ENCODE results near the gene ACCS. TPM values are rescaled to one million over a fixed set of nuclear protein-coding genes. Genes with fewer than 3 reads are reported as not detected.

The ACCS gene
- total and polyA plus RNA-seq, 2 donors, result 6.5 to 27.2 TPM

- H3K4me3 ChIP-seq (ENCODE audit: low read length in 2 of 2), result peak within 1 kb of the TSS; percentile 58 to 93
- H3K36me3 ChIP-seq (ENCODE audit: control insufficient read depth in 2 of 2, insufficient read depth in 2 of 2, low read length in 1 of 2), result no peaks in the 10 kb centered on the region
- H3K4me1 ChIP-seq (ENCODE audit: control insufficient read depth in 2 of 2, insufficient read depth in 2 of 2, low read length in 2 of 2), result peaks cover 9 to 10% of the 10 kb centered on the region in 2 donors
- no peaks in the 10 kb centered on the region for H3K9me3 ChIP-seq (ENCODE audit: control insufficient read depth in 2 of 2, insufficient read depth in 1 of 2, low read length in 1 of 2)
- H3K27me3 ChIP-seq (ENCODE audit: control insufficient read depth in 2 of 2, insufficient read depth in 1 of 2, low read length in 1 of 2), result peaks cover 0 to 6% of the 10 kb centered on the region in 2 donors
- H3K27ac ChIP-seq (ENCODE audit: low read depth in 1 of 2, low read length in 1 of 2), result peak within 1 kb of the TSS in 1 of 2 donors; percentile 67
- peak; percentile 55 to 86 (median 71) for DNase-seq (ENCODE audit: low read depth in 6 of 9, low spot score in 9 of 9)
- under 1% methylated on average over 83 of the region's 83 CpGs for WGBS
Measured at GRCh38 chr11:44095506-44096359, 29.7 kb downstream of the ACCS start, which contains the start of gene EXT2. Gene EXT2, plus strand, starts transcription at chr11:44095678. Its CDS starts 12,035 bp downstream, at chr11:44107713.

DNA sequence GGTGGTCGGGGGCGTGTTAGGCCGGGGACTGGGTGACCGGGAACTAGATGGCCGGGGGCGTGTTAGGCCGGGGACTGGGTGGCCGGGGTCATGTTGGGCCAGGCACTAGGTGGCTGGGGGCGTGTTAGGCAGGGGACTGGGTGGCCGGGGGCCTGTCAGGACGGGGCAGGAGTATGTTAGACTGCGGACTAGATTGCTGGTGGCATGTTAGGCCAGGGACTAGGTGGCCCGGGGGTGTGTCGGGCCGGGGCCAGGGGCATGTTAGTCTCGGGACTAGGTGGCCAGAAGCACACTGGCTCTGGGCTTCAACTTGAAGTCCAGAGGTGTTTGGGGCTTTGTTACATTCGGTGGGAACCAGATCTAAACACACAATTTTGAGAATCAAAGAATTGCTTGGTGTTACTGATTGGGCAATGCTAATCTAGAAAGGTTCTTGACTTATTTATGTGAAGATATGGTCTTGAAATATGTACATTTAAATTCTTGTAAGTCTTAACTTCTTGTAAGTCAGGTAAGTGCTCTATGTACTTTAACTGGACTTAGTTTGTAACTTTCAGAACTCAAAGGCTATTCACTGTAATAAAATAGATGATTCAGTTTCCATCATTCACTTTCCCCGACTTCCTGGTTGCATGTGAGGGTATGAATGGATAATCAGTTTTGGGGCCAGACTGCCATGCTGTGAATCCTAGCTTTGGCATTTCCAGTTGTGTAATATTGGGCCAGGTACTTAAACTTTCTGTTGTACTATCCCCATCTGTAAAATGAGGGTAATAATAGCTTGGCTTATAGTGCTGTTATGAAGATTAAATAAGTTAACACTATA lies 30.5 kb downstream of the ACCS start:
- H3K4me1 ChIP-seq (ENCODE audit: control insufficient read depth in 2 of 2, insufficient read depth in 2 of 2, low read length in 2 of 2), result peaks cover 9 to 10% of the 10 kb centered on the region in 2 donors
- 18% methylated on average over 18 of the region's 18 CpGs for WGBS
- peak overlapping the region; percentile 58 to 93 for H3K4me3 ChIP-seq (ENCODE audit: low read length in 2 of 2)
- no peaks in the 10 kb centered on the region for H3K9me3 ChIP-seq (ENCODE audit: control insufficient read depth in 2 of 2, insufficient read depth in 1 of 2, low read length in 1 of 2)
- no peak overlapping the region for H3K27ac ChIP-seq (ENCODE audit: low read depth in 1 of 2, low read length in 1 of 2)
- H3K36me3 ChIP-seq (ENCODE audit: control insufficient read depth in 2 of 2, insufficient read depth in 2 of 2, low read length in 1 of 2), result no peaks in the 10 kb centered on the region
- DNase-seq (ENCODE audit: low read depth in 6 of 9, low spot score in 9 of 9), result peak in 1 of 9 donors; percentile 4
- peaks cover 0 to 6% of the 10 kb centered on the region in 2 donors for H3K27me3 ChIP-seq (ENCODE audit: control insufficient read depth in 2 of 2, insufficient read depth in 1 of 2, low read length in 1 of 2)

- DNase-seq (ENCODE audit: low read depth in 6 of 9, low spot score in 9 of 9), result no peak
- peaks cover 0 to 6% of the 10 kb centered on the region in 2 donors for H3K27me3 ChIP-seq (ENCODE audit: control insufficient read depth in 2 of 2, insufficient read depth in 1 of 2, low read length in 1 of 2)
- no peak overlapping the region for H3K27ac ChIP-seq (ENCODE audit: low read depth in 1 of 2, low read length in 1 of 2)
- peaks cover 9 to 10% of the 10 kb centered on the region in 2 donors for H3K4me1 ChIP-seq (ENCODE audit: control insufficient read depth in 2 of 2, insufficient read depth in 2 of 2, low read length in 2 of 2)
- H3K36me3 ChIP-seq (ENCODE audit: control insufficient read depth in 2 of 2, insufficient read depth in 2 of 2, low read length in 1 of 2), result no peaks in the 10 kb centered on the region
- H3K9me3 ChIP-seq (ENCODE audit: control insufficient read depth in 2 of 2, insufficient read depth in 1 of 2, low read length in 1 of 2), result no peaks in the 10 kb centered on the region
- WGBS, result 98% methylated on average over 2 of the region's 2 CpGs
- H3K4me3 ChIP-seq (ENCODE audit: low read length in 2 of 2), result no peak overlapping the region
Measured at GRCh38 chr11:44097821-44098220, 31.8 kb downstream of the ACCS start.

GRCh38 chr11:44101098-44101497 lies 35.0 kb downstream of the ACCS start:
- Histone ChIP-seq H3K4me1 (ENCODE audit: control insufficient read depth in 2 of 2, insufficient read depth in 2 of 2, low read length in 2 of 2) (peaks cover 5 to 7% of the 10 kb centered on the region in 2 donors), H3K4me3 (ENCODE audit: low read length in 2 of 2) (no peak overlapping the region), H3K9me3 (ENCODE audit: control insufficient read depth in 2 of 2, insufficient read depth in 1 of 2, low read length in 1 of 2) (no peaks in the 10 kb centered on the region), H3K27ac (ENCODE audit: low read depth in 1 of 2, low read length in 1 of 2) (no peak overlapping the region), H3K27me3 (ENCODE audit: control insufficient read depth in 2 of 2, insufficient read depth in 1 of 2, low read length in 1 of 2) (peaks cover 0 to 4% of the 10 kb centered on the region in 2 donors), H3K36me3 (ENCODE audit: control insufficient read depth in 2 of 2, insufficient read depth in 2 of 2, low read length in 1 of 2) (no peaks in the 10 kb centered on the region)
- DNase-seq (ENCODE audit: low read depth in 6 of 9, low spot score in 9 of 9), result no peak
- WGBS, result 100% methylated on average over 2 of the region's 2 CpGs

- DNase-seq (ENCODE audit: low read depth in 6 of 9, low spot score in 9 of 9), result no peak
- Histone ChIP-seq H3K4me3 (ENCODE audit: low read length in 2 of 2) (no peak overlapping the region), H3K27me3 (ENCODE audit: control insufficient read depth in 2 of 2, insufficient read depth in 1 of 2, low read length in 1 of 2) (no peaks in the 10 kb centered on the region), H3K9me3 (ENCODE audit: control insufficient read depth in 2 of 2, insufficient read depth in 1 of 2, low read length in 1 of 2) (no peaks in the 10 kb centered on the region), H3K36me3 (ENCODE audit: control insufficient read depth in 2 of 2, insufficient read depth in 2 of 2, low read length in 1 of 2) (peaks cover 5 to 7% of the 10 kb centered on the region in 2 donors), H3K4me1 (ENCODE audit: control insufficient read depth in 2 of 2, insufficient read depth in 2 of 2, low read length in 2 of 2) (no peaks in the 10 kb centered on the region), H3K27ac (ENCODE audit: low read depth in 1 of 2, low read length in 1 of 2) (no peak overlapping the region)
- 93% methylated on average over 5 of the region's 5 CpGs for WGBS
Measured at GRCh38 chr11:44104481-44105294, 38.6 kb downstream of the ACCS start.

DNA sequence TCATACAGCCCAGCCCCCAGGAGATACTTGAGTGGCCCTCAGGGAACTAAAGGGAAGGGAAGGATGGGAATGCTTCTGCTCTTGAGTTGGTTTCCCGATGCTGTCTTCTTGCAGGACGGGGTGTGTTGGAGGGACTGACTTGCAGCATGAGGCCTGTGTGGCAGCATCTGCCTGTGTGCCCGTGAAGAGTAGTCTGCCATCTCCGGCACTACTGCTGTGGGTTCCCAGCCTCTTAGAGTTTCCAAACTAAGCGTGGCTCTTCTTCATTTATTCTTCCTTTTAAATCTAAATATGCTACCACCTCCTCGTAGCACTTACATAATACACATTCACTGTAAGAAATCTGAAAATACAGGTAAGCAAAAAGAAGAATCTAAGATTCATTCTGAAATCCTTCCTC lies 42.2 kb downstream of the ACCS start:
- Histone ChIP-seq H3K4me3 (ENCODE audit: low read length in 2 of 2) (no peak overlapping the region), H3K4me1 (ENCODE audit: control insufficient read depth in 2 of 2, insufficient read depth in 2 of 2, low read length in 2 of 2) (no peaks in the 10 kb centered on the region), H3K27me3 (ENCODE audit: control insufficient read depth in 2 of 2, insufficient read depth in 1 of 2, low read length in 1 of 2) (no peaks in the 10 kb centered on the region), H3K27ac (ENCODE audit: low read depth in 1 of 2, low read length in 1 of 2) (no peak overlapping the region), H3K36me3 (ENCODE audit: control insufficient read depth in 2 of 2, insufficient read depth in 2 of 2, low read length in 1 of 2) (peaks cover 7 to 11% of the 10 kb centered on the region in 2 donors), H3K9me3 (ENCODE audit: control insufficient read depth in 2 of 2, insufficient read depth in 1 of 2, low read length in 1 of 2) (no peaks in the 10 kb centered on the region)
- no peak for DNase-seq (ENCODE audit: low read depth in 6 of 9, low spot score in 9 of 9)
- WGBS, result 97% methylated on average over 6 of the region's 6 CpGs

DNA sequence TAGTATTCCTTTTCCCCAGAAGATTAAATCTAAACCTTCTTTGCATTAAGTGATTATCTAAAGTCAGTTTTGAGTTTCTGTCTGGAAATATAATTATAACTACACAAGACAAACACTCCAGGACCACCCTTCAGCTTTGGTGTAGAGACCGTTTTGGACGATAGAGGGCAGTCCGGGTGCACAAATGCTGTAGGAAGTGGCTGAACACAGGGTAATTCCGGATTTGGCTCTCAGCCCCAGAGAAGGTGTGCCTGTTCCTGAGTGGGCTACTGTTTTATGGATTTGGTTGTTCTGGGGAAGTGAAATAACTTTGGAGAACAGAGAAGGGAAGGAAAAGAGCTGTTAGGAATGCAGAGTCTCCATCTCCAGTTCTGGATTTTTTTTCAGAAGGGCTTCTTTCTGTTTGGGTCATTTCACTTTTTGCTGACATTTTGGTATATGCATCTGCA lies 44.2 kb downstream of the ACCS start:
- Histone ChIP-seq H3K9me3 (ENCODE audit: control insufficient read depth in 2 of 2, insufficient read depth in 1 of 2, low read length in 1 of 2) (no peaks in the 10 kb centered on the region), H3K36me3 (ENCODE audit: control insufficient read depth in 2 of 2, insufficient read depth in 2 of 2, low read length in 1 of 2) (peaks cover 16 to 20% of the 10 kb centered on the region in 2 donors), H3K27ac (ENCODE audit: low read depth in 1 of 2, low read length in 1 of 2) (no peak overlapping the region), H3K4me1 (ENCODE audit: control insufficient read depth in 2 of 2, insufficient read depth in 2 of 2, low read length in 2 of 2) (no peaks in the 10 kb centered on the region), H3K27me3 (ENCODE audit: control insufficient read depth in 2 of 2, insufficient read depth in 1 of 2, low read length in 1 of 2) (no peaks in the 10 kb centered on the region), H3K4me3 (ENCODE audit: low read length in 2 of 2) (no peak overlapping the region)
- DNase-seq (ENCODE audit: low read depth in 6 of 9, low spot score in 9 of 9), result peak in 8 of 9 donors; percentile 29 to 74 (median 43)
- WGBS, result 5% methylated on average over 4 of the region's 4 CpGs

DNA sequence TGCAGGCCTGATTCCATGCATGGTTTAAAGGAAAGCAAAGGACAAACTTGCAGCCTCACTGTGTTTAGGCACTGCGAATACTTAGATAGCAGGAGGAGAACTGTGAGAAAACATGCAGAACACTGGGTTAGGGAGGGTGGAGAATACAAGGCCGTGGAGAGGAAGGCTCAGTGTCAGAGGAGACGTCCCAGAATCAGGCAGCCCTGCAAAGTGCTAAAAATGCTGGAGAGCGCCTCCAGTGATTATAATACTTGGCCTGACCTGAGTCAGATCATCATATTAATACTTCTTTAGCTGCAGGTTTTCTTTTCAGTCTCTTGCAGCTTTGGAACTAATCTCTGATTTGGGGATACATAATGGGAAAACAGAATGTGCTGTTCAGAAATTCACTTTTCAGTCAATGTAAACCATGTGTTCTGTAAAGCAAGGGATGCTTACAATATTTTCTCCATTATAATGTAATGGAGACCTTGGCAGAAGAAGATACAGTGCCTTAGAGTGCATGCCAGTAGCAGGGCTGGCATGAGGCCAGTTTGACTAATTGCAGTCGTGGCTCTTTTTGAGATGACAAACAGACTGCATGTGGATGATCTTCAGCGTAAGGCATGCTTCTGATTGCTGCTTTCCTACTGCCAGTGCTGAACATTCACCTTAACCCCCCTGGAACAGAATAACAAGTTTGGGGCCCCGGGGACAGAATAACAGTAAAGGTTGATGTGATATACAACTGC lies 46.2 kb downstream of the ACCS start:
- DNase-seq (ENCODE audit: low read depth in 6 of 9, low spot score in 9 of 9), result no peak
- no peaks in the 10 kb centered on the region for H3K9me3 ChIP-seq (ENCODE audit: control insufficient read depth in 2 of 2, insufficient read depth in 1 of 2, low read length in 1 of 2)
- H3K36me3 ChIP-seq (ENCODE audit: control insufficient read depth in 2 of 2, insufficient read depth in 2 of 2, low read length in 1 of 2), result peaks cover 16 to 23% of the 10 kb centered on the region in 2 donors
- H3K4me3 ChIP-seq (ENCODE audit: low read length in 2 of 2), result no peak overlapping the region
- H3K27me3 ChIP-seq (ENCODE audit: control insufficient read depth in 2 of 2, insufficient read depth in 1 of 2, low read length in 1 of 2), result no peaks in the 10 kb centered on the region
- H3K4me1 ChIP-seq (ENCODE audit: control insufficient read depth in 2 of 2, insufficient read depth in 2 of 2, low read length in 2 of 2), result no peaks in the 10 kb centered on the region
- 96% methylated on average over 7 of the region's 7 CpGs for WGBS
- H3K27ac ChIP-seq (ENCODE audit: low read depth in 1 of 2, low read length in 1 of 2), result no peak overlapping the region
